ENCODE data around the gene CALN1.

Gene CALN1

DNA sequence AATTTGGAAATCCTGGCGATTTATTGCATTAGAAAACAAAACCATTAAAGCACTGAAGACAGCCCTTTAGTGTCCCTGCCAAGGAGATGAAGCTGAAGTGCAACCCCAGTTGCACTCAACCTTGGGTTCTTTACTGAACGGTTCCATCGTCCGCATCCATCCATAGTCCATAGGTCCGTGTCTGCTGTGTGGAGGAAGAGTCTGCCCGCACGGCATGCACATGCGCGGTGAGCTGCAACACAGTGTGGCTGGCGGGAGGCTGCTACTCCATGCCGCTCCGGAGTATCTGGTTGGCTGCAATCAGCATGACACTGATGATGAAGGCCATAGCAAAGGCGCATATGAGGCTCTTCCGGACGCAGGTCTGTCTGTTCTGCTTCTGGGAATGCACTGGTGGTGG lies 624.6 kb downstream of the CALN1 start:
- no peak for DNase-seq (ENCODE audit: low read depth)

DNA sequence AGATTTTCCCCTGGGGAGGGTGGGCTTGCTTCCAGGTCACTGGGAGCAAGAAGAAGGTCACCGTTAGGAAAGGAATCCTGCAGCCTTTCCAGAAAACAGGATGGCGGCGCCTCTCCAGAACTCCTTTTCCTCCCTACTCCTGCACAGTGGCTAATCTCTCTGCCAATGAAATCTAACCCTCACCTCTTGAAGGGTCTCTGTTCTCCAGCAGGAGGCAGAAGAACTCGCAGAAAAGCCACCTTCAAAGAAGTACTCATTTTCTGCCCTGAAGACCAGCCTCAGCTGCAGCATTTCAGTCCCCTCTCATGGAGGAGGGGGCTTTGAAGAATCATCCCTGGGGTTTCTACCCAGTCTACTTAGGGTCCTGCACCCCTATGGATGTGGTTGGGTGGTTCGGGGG lies 626.9 kb downstream of the CALN1 start:
- DNase-seq (ENCODE audit: low read depth): no peak

DNA sequence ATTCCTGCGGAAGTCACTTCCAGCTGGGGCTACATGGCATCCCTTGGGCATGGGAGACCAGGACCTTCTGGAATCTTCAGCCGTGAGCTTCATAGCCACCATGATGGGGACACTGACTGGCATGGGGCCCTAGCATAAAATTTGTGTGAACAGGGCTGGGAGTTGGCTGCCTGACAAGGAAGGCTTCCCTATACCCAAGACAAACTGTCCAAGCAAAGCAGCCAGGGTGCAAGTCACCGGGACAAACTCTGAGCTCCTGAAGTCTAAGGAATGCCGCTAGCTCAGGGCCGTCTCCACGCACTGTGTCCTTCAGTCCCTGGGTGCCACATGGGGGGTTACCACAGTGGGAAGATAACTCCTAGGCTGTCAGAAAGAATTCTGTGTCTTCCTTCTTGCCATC lies 627.4 kb downstream of the CALN1 start:
- DNase-seq (ENCODE audit: low read depth): no peak

DNA sequence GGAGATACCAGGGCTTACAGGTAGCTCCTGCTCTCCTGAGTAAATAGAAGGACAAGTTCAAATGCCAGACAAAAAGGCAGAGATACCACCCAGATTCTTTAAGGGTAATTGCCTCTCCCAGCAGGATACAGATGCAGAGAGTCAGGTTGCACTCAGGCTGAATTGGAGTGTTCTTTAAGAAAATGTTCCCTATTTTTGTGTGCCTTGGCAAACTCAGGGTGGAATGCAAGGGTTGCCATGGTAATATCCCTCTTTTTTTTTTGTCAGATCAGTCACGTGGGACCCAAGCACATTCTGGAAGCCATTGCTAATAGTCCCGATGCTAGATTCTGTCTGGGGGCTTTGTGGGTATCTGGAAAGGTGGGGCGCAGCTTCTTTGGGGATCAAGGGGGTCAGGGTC lies 628.0 kb downstream of the CALN1 start:
- DNase-seq (ENCODE audit: low read depth): no peak

DNA sequence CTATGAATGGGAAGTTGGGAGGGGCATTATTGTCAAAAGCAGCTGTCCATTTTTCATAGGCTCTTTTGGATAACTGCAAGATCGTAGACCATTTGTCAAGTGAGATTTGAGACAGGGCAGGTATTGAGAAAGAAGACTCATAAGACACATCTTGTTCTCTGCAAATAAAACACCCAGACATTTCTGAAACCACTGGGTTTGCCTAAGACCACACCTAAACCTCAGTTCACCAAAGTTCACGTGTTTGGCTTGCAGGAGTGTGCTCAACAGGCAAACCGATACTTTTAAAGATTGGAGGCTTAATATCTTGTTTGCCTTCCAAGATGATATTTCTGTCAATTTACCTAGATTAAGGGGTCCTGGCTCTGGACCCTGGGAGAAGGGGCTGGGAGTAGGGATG lies 628.4 kb downstream of the CALN1 start:
- no peak for DNase-seq (ENCODE audit: low read depth)

DNA sequence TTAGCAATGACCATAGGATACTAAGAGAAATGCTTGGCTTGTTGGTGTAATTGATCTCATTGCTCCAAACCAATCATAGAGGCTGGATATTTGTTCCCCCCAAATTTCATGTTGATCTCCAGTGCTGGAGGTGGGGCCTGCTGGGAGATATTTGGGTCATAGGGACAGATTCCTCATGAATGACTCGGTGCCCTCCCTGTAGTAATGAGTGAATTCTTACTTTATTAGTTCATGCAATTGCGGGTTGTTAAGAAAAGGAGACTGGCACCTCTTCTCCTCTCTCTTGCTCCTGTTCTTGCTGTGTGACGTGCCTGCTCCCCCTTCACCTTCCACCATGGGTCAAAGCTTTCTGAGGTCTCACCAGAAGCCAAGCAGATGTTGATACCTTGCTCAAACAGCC lies 630.1 kb downstream of the CALN1 start:
- DNase-seq (ENCODE audit: low read depth): no peak

DNA sequence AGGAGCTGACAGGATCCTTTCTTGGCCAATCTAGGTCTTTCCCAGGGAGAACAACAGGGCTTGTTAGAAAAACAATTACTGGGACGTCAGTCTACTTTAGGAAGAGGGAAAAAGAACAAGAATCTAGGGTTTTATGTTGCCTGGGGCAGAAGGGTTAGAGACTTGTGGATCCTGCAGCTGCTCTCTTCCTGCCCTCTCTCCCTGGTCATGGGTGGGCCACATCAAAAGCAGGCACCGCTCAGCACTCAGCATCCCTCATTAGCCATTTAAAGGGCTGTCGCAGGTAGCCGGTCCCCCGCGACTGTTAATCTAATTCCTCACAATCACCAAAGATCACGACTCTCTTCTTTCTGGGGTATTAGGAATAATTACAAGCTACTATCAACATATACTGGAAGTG lies 631.9 kb downstream of the CALN1 start:
- DNase-seq (ENCODE audit: low read depth): no peak

DNA sequence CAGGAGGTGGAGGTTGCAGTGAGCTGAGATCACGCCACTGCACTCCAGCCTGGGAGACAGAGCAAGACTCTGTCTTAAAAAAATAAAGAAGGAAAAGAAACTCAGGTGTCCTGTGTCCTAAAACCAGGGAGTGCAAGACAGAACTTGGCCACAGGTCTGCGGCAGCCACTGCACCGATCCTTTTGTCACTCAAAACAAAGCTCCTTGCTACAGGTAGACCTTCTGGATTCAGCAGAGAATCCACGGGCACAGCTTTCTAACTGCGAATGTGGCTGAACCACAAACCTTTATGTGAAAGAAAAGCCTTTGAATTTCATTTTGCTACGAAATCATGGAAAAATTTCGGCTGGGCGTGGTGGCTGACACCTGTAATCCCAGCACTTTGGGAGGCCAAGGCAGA lies 634.9 kb downstream of the CALN1 start:
- no peak for DNase-seq (ENCODE audit: low read depth)

DNA sequence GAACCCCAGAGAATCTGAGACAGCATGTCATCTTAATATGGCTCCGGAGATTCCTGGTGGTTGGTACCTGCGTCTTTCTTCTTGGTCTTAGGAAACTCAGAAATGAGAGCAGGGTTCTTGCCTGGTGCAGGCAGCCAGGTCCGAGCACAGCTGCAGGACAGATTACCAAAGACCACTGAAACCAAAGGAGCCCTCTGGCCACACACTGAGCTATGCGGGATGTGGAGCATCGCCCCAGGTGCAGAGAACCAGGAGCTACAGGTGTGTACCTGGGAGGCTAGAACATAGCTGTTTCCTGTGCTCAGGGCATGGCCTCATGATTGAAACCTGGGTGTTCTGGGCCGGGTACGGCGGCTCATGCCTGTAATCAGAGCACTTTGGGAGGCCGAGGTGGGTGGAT lies 635.4 kb downstream of the CALN1 start:
- DNase-seq (ENCODE audit: low read depth): no peak

DNA sequence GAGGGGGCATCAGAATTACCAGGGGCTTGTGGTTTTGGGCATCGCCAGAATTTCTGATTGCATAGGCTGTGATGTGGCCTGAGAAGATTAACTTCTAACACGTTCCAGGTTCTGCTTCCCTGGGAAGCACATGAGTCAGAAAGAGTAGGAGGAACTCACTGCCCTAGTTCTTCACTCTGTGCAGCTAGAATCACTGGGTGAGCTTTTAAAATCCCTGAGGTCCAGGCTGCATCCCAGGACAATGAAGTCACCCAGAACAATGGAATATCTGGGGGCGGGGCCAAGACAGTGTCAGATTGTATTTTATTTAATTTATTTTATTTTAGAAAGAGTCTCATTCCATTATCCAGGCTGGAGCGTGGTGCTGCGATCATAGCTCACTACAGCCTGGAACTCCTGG lies 636.5 kb downstream of the CALN1 start:
- DNase-seq (ENCODE audit: low read depth): peak; percentile 12

DNA sequence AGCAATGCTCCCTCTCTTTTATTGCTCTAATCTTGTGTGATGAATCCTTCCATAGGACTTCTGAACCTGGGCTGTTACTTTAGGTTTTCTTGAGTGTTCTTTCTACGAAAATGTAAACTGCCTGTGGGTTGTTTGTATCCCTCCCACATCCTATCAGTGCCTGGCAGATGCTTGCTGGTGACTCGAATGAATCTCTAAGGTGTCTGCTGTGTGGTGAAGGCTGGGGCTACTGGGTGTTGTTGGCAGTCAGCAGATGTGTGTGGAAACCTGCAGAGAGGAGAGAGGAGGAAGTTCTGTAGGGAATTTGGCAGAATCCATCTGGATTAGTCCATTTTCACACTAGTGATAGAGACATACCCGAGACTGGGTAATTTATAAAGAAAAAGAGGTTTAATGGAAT lies 639.4 kb downstream of the CALN1 start:
- DNase-seq (ENCODE audit: low read depth): no peak

DNA sequence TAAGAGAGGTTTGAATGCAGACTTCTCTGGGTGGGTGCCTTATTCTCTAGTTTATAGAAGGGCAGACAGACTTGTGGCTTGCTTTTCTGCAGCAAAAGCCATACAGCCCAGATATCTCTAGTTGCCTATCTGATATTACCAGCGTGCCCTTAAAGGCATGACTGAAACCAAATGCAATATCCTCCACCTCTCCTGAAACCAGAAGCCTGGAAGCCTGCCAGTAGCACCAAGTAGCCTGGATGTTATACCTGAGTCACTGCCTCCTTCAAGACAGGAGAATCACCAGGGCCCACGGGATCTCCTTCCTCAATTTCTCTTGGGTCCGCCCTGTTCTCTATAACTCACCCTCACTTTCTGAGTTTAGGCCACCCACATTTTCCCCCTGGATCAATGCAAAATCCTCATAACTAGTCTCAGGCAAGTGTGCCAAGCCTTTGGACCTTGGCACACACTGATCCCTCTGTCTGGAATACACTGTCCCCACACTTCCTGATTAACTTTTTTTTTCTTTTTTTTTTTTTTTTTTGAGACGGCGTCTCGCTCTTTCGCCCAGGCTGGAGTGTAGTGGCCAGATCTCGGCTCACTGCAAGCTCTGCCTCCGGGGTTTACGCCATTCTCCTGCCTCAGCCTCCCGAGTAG lies 641.8 kb downstream of the CALN1 start:
- no peak for DNase-seq (ENCODE audit: low read depth)

DNA sequence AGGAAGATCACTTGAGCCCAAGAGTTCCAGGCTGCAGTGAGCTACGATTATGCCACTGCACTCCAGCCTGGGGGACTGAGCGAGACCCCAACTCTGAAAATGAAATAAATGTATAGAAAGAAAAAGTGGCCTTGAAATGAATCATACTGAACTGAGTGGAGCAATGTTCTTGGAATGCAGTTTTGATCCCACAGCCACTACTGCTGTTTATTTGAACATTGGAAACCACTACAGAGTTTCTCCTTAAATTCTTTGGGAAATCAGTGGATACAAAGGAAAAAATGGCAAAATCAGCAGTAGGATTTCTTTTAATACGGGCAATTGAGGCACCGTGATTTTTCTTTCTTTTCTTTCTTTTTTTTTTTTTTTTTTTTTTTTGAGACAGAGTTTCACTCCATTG lies 642.8 kb downstream of the CALN1 start:
- DNase-seq (ENCODE audit: low read depth): no peak

DNA sequence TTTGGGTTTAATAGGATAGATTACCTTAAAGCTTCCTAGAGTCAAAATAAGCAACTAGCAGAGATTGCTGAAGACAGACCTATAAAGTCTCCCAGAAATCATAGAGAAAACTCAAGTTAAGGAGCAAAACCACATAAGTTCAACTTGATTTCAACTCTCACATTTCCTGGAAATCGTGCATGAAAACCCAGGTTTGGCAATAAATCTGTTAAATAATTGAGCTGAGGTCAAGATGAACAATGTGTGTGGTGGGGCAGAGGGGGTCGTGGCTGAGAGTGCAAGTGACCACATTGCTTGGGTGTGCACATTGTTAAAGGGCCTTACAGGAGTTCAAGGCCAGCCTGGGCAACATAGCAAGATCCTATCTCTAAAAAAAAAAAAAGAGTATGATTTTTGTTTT lies 643.7 kb downstream of the CALN1 start:
- no peak for DNase-seq (ENCODE audit: low read depth)

DNA sequence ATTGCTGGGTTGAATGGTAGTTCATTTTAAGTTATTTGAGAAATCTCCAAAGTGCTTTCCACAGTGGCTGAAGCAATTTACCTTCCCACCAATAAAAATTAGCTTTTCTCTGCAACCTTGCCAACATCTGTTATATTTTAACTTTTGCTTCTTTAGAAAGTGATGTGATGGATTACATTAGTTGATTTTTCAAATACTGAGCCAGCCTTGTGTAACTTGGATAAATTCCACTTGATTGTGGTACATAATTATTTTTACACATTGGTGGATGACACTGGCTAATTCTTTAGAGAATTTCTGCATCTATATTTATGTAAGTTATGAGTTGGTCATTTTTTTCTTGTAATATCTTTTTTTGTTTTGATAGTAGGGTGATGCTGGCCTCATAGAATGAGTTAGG lies 646.1 kb downstream of the CALN1 start:
- no peak for DNase-seq (ENCODE audit: low read depth)

DNA sequence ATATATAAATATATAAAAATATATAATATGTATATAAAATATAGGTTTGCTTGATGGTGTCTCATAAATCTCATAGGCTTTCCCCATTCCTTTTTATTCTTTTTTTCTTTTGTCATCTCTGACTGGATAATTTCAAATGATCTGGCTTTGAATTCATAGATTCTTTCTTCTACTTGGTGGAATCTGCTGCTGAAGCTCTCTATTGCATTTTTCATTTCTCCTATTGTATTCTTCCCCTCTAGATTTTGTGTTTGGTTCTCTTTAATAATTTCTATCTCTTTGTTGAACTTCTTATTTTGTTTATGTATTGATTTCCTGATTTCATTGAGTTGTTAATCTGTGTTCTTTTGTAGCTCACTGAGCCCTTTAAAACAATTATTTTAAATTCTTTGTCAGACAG lies 650.8 kb downstream of the CALN1 start:
- no peak for DNase-seq (ENCODE audit: low read depth)

DNA sequence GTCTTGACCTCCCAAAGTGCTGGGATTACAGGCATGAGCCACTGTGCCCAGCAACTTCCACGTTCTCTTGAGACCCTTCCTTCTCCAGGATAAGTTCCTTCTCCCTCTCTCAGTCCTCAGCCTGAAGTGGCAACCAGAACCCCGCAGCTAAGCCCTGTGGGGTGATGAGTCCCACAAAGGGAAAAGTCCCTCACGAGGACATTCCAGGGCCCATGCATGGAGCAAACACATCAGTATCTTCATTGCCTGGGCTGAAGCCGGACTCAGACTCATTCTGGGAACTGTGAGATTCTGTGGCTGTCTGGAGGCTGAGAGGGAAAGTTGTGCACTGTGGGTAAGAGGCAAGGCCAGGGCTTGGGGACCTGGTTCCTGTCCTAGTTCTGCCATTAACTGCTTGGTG lies 657.3 kb downstream of the CALN1 start:
- no peak for DNase-seq (ENCODE audit: low read depth)

DNA sequence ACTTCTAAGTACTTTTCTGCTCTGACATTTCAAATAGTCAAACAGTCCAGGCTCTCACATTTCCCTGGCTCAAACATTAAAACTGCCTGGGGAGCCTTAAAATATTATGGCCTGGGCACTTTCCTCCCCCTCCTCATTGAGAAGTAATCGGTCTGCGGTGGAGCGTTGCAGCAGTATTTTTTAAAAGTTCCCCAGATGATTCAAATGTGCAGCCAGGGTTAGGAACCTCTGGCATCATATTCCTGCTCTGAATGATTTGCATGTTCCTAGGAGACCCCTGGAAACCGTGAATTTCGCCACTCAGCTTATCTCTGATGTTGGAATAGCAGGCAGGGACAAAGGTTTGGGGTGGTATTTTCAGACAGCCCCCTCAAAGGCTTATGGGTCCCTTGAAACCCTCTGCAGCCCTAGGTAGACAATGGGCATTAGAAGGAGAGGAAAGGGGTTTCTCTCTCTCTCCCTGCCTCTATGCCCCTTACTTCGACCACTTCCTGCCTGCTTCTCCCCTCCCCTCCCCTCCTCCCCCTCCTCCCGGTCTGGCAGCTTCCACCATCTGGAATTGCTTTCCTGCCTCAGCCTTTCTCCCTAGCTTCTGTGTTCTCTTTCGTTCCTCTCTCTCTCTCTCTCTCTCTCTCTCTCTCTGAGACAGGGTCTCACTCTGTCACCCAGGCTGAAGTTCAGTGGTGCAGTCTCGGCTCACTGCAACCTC lies 658.0 kb downstream of the CALN1 start:
- no peak for DNase-seq (ENCODE audit: low read depth)

DNA sequence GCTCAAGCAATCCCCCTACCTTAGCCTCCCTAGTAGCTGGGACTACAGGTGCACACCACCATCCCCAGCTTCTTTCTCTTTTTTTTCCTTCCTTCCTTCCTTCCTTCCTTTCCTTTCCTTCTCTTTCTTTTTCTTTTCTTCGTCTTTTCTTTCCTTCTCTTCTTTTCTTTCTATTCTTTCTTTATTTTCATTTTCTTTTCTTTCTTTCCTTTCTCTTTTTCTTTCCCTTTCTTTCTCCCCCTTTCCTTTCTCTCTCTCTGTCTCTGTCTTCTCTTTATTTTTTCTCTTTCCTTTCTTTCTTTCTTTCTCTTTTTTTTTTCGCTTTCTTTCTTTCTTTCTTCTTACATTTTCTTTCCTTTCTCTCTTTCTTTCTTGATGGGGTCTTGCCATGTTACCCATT lies 658.9 kb downstream of the CALN1 start:
- no peak for DNase-seq (ENCODE audit: low read depth)

DNA sequence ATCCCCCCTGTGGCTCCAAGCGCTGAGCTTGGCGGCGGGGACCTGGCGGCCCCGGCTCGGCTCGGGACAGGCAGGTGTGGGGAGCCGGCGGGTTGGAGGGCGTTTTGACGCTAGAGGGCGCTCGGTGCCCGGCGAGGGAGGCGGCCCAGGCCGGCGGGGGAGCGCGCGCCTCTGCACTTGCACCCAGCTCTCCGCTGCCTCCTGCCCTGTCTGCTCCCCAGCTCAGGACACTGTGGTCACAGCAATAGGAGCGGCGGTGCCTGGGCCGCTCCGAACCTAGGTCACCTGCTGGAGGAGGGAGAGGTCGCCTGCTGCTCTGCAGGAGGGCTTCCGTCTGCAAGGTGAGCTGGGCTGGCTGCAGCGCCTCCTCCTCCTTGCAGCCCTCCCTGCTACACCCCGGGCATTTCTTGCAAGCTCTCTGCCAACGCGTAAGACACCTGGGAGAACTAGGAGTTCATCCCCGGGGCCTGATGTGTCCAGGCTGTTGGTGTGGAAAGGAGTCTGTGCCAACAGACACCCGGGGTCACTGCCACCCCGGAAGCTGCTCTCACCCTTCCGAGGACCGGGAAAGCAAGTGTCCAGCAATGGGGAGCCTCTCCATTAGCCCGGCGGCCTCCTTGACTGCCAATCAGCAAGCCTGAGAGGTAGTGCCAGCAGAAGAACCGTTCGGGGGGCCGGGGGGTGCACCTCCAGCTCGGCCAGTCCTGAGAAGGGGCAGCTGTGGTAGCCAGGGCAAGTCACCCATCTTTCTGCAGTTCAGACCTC lies 659.8 kb downstream of the CALN1 start:
- DNase-seq (ENCODE audit: low read depth): no peak

DNA sequence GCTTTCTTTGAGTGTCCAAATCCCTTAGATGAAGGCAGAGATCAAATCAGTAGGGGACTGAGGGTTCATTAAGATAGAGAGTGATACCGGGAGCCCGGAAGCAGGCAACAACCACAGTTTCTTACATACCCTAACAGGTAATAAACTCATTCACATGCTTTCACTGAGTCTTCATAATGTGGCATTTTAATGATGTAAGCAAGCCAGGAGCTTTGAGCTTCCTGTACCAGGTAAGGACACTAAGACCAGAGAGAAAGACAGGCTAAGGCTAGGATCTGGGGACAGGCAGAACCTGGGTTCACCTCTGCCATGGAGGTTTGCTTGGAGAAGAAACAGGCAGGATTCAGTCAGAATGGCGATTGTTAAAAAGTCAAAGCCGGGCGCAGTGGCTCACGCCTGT lies 661.8 kb downstream of the CALN1 start:
- DNase-seq (ENCODE audit: low read depth): no peak

DNA sequence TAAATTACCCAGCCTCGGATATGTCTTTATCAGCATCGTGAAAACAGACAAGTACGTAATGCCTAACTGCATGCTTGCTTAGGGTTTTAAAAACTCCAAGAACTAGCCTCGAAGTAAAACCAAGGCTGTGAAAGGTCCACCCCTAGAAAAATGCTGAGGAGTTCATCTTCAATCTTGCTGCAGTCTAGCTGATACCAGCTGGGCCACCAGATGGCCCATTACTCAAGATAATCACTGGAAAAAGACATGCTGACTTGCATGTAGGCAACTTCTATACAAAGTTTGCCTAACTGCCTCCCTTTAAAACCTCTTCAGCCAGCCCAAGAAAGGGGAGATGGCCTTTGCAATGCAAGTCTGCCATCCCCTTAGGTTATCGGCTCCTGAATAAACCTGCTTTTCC lies 666.1 kb downstream of the CALN1 start:
- no peak for DNase-seq (ENCODE audit: low read depth)

DNA sequence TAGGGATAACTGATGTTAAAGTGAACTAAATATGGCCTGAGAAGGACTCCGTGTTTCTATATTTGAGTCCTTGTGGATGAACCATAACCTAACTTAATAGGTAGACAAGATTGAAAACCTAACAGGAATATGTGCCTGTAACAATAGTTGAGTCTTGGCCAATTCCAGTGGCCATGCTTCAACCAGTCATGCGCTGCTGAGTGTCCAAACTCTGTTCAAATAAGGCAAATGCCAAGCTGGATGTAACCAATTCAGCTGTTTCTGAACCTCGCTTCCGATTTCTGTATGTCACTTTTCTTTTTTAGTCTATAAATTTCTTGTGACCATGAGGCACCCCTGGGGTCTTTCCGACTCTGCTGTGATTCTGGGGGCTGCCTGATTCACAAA lies 672.0 kb downstream of the CALN1 start:
- no peak for DNase-seq (ENCODE audit: low read depth)

Data from stromal cell of bone marrow (primary cell).